Right atrium auricular region (tissue), 2 donors: ENCODE results near the gene PNN. TPM values are rescaled to one million over a fixed set of nuclear protein-coding genes. Genes with fewer than 3 reads are reported as not detected.
"Not testable (repeated sequence)": the region's sequence is repeated elsewhere in the genome, so short reads cannot be mapped to it uniquely, and the experiment has no call there.

Experiments
- DNase-seq: peaks from one replicate; pipeline ENCODE4 v3.0.0-alpha.2; 2019; ENCODE audit warnings: low spot score
- H3K27ac ChIP-seq, 2 donors: fragments of 200-600 bp; sonication (generic); 1 replicate in 1 of 2; 2 replicates in 1 of 2; pipeline ENCODE4 v1.5.1; 2016 to 2019
- H3K27me3 ChIP-seq, 2 donors: fragments of 200-600 bp; sonication (generic); one replicate each; pipeline versions ENCODE4 v1.5.1 to v1.6.0; 2017 to 2019
- H3K36me3 ChIP-seq: fragments of 200-600 bp; sonication (generic); one replicate; pipeline ENCODE4 v1.5.1; 2016
- H3K4me1 ChIP-seq, 2 donors: fragments of 200-600 bp; sonication (generic); one replicate each; pipeline versions ENCODE4 v1.5.1 to v1.6.0; 2017 to 2019
- H3K4me3 ChIP-seq, 2 donors: fragments of 200-600 bp; sonication (generic); 1 replicate in 1 of 2; 2 replicates in 1 of 2; pipeline ENCODE4 v1.5.1; 2017 to 2019; ENCODE audit warnings: mild to moderate bottlenecking in 1 of 2, moderate library complexity in 1 of 2
- H3K9me3 ChIP-seq, 2 donors: fragments of 200-600 bp; sonication (generic); one replicate each; pipeline ENCODE4 v1.5.1; 2019
- CTCF ChIP-seq, 2 donors: fragments of 200-600 bp; sonication (generic); IDR thresholded peaks; one replicate each; pipeline ENCODE4 v1.5.1; 2019; ENCODE audit warnings: antibody characterized with exemption in 2 of 2
- total RNA-seq, 2 donors: library from RNA; depleted of rRNA; stranded (reverse); fragments of >200 nt; gene quantifications; one replicate each; pipeline ENCODE4 v1.1.0, GENCODE V29; 2016

PNN gene
- total RNA-seq, 2 donors from 2014 or later, result 11.4 to 13.4 TPM

- Histone ChIP-seq H3K4me1 (peaks cover 0 to 4% of the 10 kb centered on the region in 2 donors), H3K36me3 (peaks cover 49% of the 10 kb centered on the region)
These were observed 9.7 kb downstream of the PNN start for GRCh38 chr14:39184628-39185255.

GRCh38 chr14:39185256-39186049, 10.4 kb downstream of the PNN start:
- no peak overlapping the region for H3K4me3 ChIP-seq
- peaks cover 0 to 4% of the 10 kb centered on the region in 2 donors for H3K4me1 ChIP-seq
- peaks cover 42% of the 10 kb centered on the region for H3K36me3 ChIP-seq
- no peak for DNase-seq
- H3K27ac ChIP-seq, result no peak overlapping the region
- no peak for TF ChIP-seq CTCF (IDR thresholded peaks at IDR 0.05)
- no peaks in the 10 kb centered on the region for H3K27me3 ChIP-seq
- H3K9me3 ChIP-seq, result no peaks in the 10 kb centered on the region

More at GRCh38 chr14:39184628-39185255, 9.7 kb downstream of the PNN start:
- Histone ChIP-seq H3K9me3 (no peaks in the 10 kb centered on the region), H3K4me3 (no peak overlapping the region), H3K27ac (no peak overlapping the region), H3K27me3 (no peaks in the 10 kb centered on the region)
- TF ChIP-seq CTCF (IDR thresholded peaks at IDR 0.05), result no peak
- no peak for DNase-seq

GRCh38 chr14:39186941-39187525, 12.0 kb downstream of the PNN start:
- H3K36me3 ChIP-seq, result peaks cover 26% of the 10 kb centered on the region
- no peaks in the 10 kb centered on the region for H3K4me1 ChIP-seq
- no peak for DNase-seq
- H3K4me3 ChIP-seq, result no peak overlapping the region
- no peak for TF ChIP-seq CTCF (IDR thresholded peaks at IDR 0.05)
- H3K27ac ChIP-seq, result no peak overlapping the region
- H3K27me3 ChIP-seq, result no peaks in the 10 kb centered on the region
- H3K9me3 ChIP-seq, result no peaks in the 10 kb centered on the region

GRCh38 chr14:39203659-39204606, 28.9 kb downstream of the PNN start:
- Histone ChIP-seq H3K36me3 (no peaks in the 10 kb centered on the region), H3K27ac (no peak overlapping the region), H3K27me3 (no peaks in the 10 kb centered on the region), H3K4me1 (no peaks in the 10 kb centered on the region), H3K9me3 (no peaks in the 10 kb centered on the region), H3K4me3 (no peak overlapping the region)
- TF ChIP-seq CTCF (IDR thresholded peaks at IDR 0.05), result no peak
- no peak for DNase-seq

- not testable (repeated sequence) for H3K4me1 ChIP-seq, H3K36me3 ChIP-seq, H3K9me3 ChIP-seq, H3K4me3 ChIP-seq, H3K27me3 ChIP-seq, H3K27ac ChIP-seq, DNase-seq
These were observed 32.4 kb downstream of the PNN start for GRCh38 chr14:39207430-39207829.
